Measurements from ENCODE around the gene DGCR8.

DGCR8 gene

GRCh38 chr22:20089977-20090729 is 10.1 kb downstream of the DGCR8 start:
- ChIA-PET CTCF (no interaction called here), POLR2A (interaction anchor here (1.2 to 1.5 kb wide), 3 partner anchors 9 to 12 kb away, joined by 3 read pairs; partner anchors contain the start of gene DGCR8)
- DNase-seq (ENCODE audit: extremely low spot score) = no peak
- TF ChIP-seq L3MBTL2 (conservative IDR thresholded peaks at IDR 0.05) (no peak), ARNT (IDR thresholded peaks at IDR 0.05) (no peak), CTBP1 (IDR thresholded peaks at IDR 0.05; ENCODE audit: borderline replicate concordance) (no peak), BHLHE40 (IDR thresholded peaks at IDR 0.05; ENCODE audit: borderline replicate concordance) (no peak)

GRCh38 chr22:20090730-20091240 is 10.7 kb downstream of the DGCR8 start:
- no peak for DNase-seq (ENCODE audit: extremely low spot score)
- POLR2A ChIA-PET = interaction anchor here (1.2 to 1.5 kb wide), 3 partner anchors 10 to 11 kb away, joined by 3 read pairs; partner anchors contain the start of gene DGCR8
- CTCF ChIA-PET = no interaction called here
- no peak for TF ChIP-seq FOXM1 (IDR thresholded peaks at IDR 0.05; ENCODE audit: borderline replicate concordance)
- no peak for TF ChIP-seq SUZ12 (IDR thresholded peaks at IDR 0.05)
- no peak for TF ChIP-seq HDGF (IDR thresholded peaks at IDR 0.05; ENCODE audit: borderline replicate concordance)
- no peak for TF ChIP-seq ARNT (IDR thresholded peaks at IDR 0.05)
- TF ChIP-seq BHLHE40 (IDR thresholded peaks at IDR 0.05; ENCODE audit: borderline replicate concordance) = no peak
- no peak for TF ChIP-seq ELF4 (IDR thresholded peaks at IDR 0.05)
- no peak for TF ChIP-seq CTBP1 (IDR thresholded peaks at IDR 0.05; ENCODE audit: borderline replicate concordance)

- no peak for TF ChIP-seq FOXA1 (IDR thresholded peaks at IDR 0.05)
- no peak for TF ChIP-seq ELF4 (IDR thresholded peaks at IDR 0.05)
- no peak for TF ChIP-seq NFRKB (IDR thresholded peaks at IDR 0.05)
- no peak for TF ChIP-seq BHLHE40 (IDR thresholded peaks at IDR 0.05; ENCODE audit: borderline replicate concordance)
- no peak for TF ChIP-seq L3MBTL2 (conservative IDR thresholded peaks at IDR 0.05)
- no peak for TF ChIP-seq SUZ12 (IDR thresholded peaks at IDR 0.05)
- TF ChIP-seq LEF1 (IDR thresholded peaks at IDR 0.05; ENCODE audit: borderline replicate concordance) = no peak
- TF ChIP-seq SP1 (IDR thresholded peaks at IDR 0.05) = no peak
- no peak for TF ChIP-seq ZNF384 (IDR thresholded peaks at IDR 0.05)
- TF ChIP-seq FOXK2 (IDR thresholded peaks at IDR 0.05) = no peak
- no peak for TF ChIP-seq FOXM1 (IDR thresholded peaks at IDR 0.05; ENCODE audit: borderline replicate concordance)
- no peak for TF ChIP-seq HDGF (IDR thresholded peaks at IDR 0.05; ENCODE audit: borderline replicate concordance)
- no peak for TF ChIP-seq CTBP1 (IDR thresholded peaks at IDR 0.05; ENCODE audit: borderline replicate concordance)
- TF ChIP-seq PKNOX1 (IDR thresholded peaks at IDR 0.05) = no peak
- no peak for TF ChIP-seq TARDBP (IDR thresholded peaks at IDR 0.05)
- TF ChIP-seq ARNT (IDR thresholded peaks at IDR 0.05) = no peak
- ChIA-PET POLR2A (interaction anchor here (1.1 to 1.5 kb wide), 5 partner anchors 10 to 25 kb away, joined by 3 to 4 read pairs (median 3); partner anchors contain the start of genes DGCR8 and TRMT2A), CTCF (no interaction called here)
- no peak for DNase-seq (ENCODE audit: extremely low spot score)
These were observed 11.8 kb downstream of the DGCR8 start for GRCh38 chr22:20091690-20092476.

GRCh38 chr22:20092477-20092854 is 12.4 kb downstream of the DGCR8 start:
- ChIA-PET POLR2A (interaction anchor here (3.2 kb wide), 1 partner anchor 11 kb away, joined by 13 read pairs; no protein-coding TSS in a partner anchor), CTCF (no interaction called here)
- TF ChIP-seq ELF4 (IDR thresholded peaks at IDR 0.05) (no peak), FOXK2 (IDR thresholded peaks at IDR 0.05) (no peak), LEF1 (IDR thresholded peaks at IDR 0.05; ENCODE audit: borderline replicate concordance) (no peak), HDGF (IDR thresholded peaks at IDR 0.05; ENCODE audit: borderline replicate concordance) (no peak), TARDBP (IDR thresholded peaks at IDR 0.05) (no peak), L3MBTL2 (conservative IDR thresholded peaks at IDR 0.05) (no peak), SUZ12 (IDR thresholded peaks at IDR 0.05) (no peak), PKNOX1 (IDR thresholded peaks at IDR 0.05) (no peak), ARNT (IDR thresholded peaks at IDR 0.05) (no peak), FOXM1 (IDR thresholded peaks at IDR 0.05; ENCODE audit: borderline replicate concordance) (no peak), BHLHE40 (IDR thresholded peaks at IDR 0.05; ENCODE audit: borderline replicate concordance) (no peak), NFRKB (IDR thresholded peaks at IDR 0.05) (no peak), CTBP1 (IDR thresholded peaks at IDR 0.05; ENCODE audit: borderline replicate concordance) (no peak), SP1 (IDR thresholded peaks at IDR 0.05) (no peak), FOXA1 (IDR thresholded peaks at IDR 0.05) (no peak), ZNF384 (IDR thresholded peaks at IDR 0.05) (no peak)
- no peak for DNase-seq (ENCODE audit: extremely low spot score)

GRCh38 chr22:20093418-20094196 is 13.6 kb downstream of the DGCR8 start:
- DNase-seq (ENCODE audit: extremely low spot score) = no peak
- CTCF ChIA-PET = no interaction called here
- POLR2A ChIA-PET = interaction anchor here (1.2 to 3.2 kb wide), 3 partner anchors 12 to 24 kb away, joined by 4 to 13 read pairs (median 5); partner anchors contain the start of gene TRMT2A
- TF ChIP-seq LEF1 (IDR thresholded peaks at IDR 0.05; ENCODE audit: borderline replicate concordance) (no peak), ARNT (IDR thresholded peaks at IDR 0.05) (no peak)
